Lower lobe of right lung (tissue), 2 donors: ENCODE measurements around the gene SYDE2. TPM values are rescaled to one million over a fixed set of nuclear protein-coding genes. Genes with fewer than 3 reads are reported as not detected.

Experiments
- ATAC-seq, 2 donors: fragments of 200-7000 bp; cut with Tn5 transposase; one replicate each; pipeline ENCODE4 v1.9.1; 2020 to 2022; ENCODE audit warnings: mild to moderate bottlenecking in 2 of 2, moderate library complexity in 2 of 2
- DNase-seq: peaks from one replicate; pipeline ENCODE4 v3.0.0-alpha.2; 2020
- H3K27ac ChIP-seq: fragments of 200-600 bp; one replicate; pipeline ENCODE4 v1.8.0; 2022
- H3K27me3 ChIP-seq: fragments of 200-600 bp; one replicate; pipeline ENCODE4 v1.8.0; 2022; ENCODE audit warnings: low read depth
- H3K36me3 ChIP-seq: fragments of 200-600 bp; one replicate; pipeline ENCODE4 v1.8.0; 2022; ENCODE audit warnings: mild to moderate bottlenecking
- H3K4me1 ChIP-seq: fragments of 200-600 bp; one replicate; pipeline ENCODE4 v1.8.0; 2022
- H3K4me3 ChIP-seq: fragments of 200-600 bp; one replicate; pipeline ENCODE4 v1.8.0; 2022; ENCODE audit warnings: mild to moderate bottlenecking
- H3K9me3 ChIP-seq: fragments of 200-600 bp; one replicate; pipeline ENCODE4 v1.8.0; 2022
- intact Hi-C: fragments of 100-400 bp; cut with DNase I; formaldehyde crosslinking; loops from one replicate; pipeline ENCODE4 v1.11.0; 2022
- total RNA-seq: library from RNA; stranded (reverse); fragmentation: NEBNext Ultra II Directional; extraction: Animal tissue kit (Norgen Biotek cat#: 25700); gene quantifications from one replicate; pipeline ENCODE4 v1.2.1, GENCODE V29; 2021
- TF ChIP-seq, protein P1 (sequence below): fragments of 200-600 bp; IDR thresholded peaks from one replicate; pipeline ENCODE4 v1.8.0; 2022; ENCODE audit warnings: antibody characterized with exemption, mild to moderate bottlenecking
- donor health status: DM: no; HTN: yes; CAD: no; lungs with severe emphysema.

The SYDE2 gene
- total RNA-seq, 1 donor from 2014 or later = 21.3 TPM

DNA sequence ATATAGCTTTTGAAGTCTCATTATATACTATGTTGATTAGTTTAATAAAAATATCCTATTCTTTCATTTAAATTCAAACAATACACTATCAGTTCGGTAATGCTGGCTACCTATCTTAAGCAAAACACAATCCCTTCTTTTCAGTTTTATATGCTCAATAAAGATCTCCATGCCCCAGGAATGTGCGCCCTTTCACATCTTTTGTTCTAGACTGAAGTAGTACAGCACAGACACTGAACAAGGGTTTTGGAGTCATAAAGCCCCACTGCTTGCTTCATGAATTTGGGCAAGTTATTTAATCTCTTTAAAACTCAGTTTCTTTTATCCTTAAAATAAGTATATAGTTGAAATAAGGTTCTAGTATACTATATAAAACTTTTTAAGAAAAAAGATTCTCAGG, 22.4 kb downstream of the SYDE2 start:
- Histone ChIP-seq H3K9me3 (no peaks in the 10 kb centered on the region), H3K27ac (no peak overlapping the region), H3K4me3 (no peak overlapping the region), H3K27me3 (no peaks in the 10 kb centered on the region), H3K4me1 (peaks cover 3% of the 10 kb centered on the region), H3K36me3 (peaks cover 4% of the 10 kb centered on the region)
- TF ChIP-seq, protein P1, sequence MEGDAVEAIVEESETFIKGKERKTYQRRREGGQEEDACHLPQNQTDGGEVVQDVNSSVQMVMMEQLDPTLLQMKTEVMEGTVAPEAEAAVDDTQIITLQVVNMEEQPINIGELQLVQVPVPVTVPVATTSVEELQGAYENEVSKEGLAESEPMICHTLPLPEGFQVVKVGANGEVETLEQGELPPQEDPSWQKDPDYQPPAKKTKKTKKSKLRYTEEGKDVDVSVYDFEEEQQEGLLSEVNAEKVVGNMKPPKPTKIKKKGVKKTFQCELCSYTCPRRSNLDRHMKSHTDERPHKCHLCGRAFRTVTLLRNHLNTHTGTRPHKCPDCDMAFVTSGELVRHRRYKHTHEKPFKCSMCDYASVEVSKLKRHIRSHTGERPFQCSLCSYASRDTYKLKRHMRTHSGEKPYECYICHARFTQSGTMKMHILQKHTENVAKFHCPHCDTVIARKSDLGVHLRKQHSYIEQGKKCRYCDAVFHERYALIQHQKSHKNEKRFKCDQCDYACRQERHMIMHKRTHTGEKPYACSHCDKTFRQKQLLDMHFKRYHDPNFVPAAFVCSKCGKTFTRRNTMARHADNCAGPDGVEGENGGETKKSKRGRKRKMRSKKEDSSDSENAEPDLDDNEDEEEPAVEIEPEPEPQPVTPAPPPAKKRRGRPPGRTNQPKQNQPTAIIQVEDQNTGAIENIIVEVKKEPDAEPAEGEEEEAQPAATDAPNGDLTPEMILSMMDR = no peak
- ATAC-seq (no peak), DNase-seq (no peak)
- intact Hi-C loops = no loop called here

DNA sequence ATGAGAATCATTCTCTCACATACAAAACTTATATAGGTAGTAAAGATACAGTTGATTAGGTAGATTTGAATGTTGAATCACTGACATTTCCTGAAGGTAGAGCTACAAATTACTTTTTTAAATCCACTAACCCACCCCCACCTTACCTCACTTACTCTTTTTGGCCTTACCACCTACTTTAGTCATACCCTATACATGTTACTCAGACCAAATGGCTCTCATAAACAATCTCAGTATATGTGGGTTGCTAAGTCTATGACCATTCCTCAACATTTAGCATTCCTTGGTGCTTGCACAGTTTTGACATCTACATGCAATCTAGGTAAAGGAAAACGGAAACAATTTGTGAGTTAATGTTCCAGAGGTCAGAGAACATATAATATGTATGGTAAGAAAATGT, 26.3 kb downstream of the SYDE2 start:
- no peaks in the 10 kb centered on the region for H3K27me3 ChIP-seq
- no peak overlapping the region for H3K4me3 ChIP-seq
- TF ChIP-seq, protein P1 = no peak
- ATAC-seq (no peak), DNase-seq (no peak)
- H3K9me3 ChIP-seq = no peaks in the 10 kb centered on the region
- no peaks in the 10 kb centered on the region for H3K4me1 ChIP-seq
- peaks cover 4% of the 10 kb centered on the region for H3K36me3 ChIP-seq
- intact Hi-C loops = no loop called here
- H3K27ac ChIP-seq = no peak overlapping the region

DNA sequence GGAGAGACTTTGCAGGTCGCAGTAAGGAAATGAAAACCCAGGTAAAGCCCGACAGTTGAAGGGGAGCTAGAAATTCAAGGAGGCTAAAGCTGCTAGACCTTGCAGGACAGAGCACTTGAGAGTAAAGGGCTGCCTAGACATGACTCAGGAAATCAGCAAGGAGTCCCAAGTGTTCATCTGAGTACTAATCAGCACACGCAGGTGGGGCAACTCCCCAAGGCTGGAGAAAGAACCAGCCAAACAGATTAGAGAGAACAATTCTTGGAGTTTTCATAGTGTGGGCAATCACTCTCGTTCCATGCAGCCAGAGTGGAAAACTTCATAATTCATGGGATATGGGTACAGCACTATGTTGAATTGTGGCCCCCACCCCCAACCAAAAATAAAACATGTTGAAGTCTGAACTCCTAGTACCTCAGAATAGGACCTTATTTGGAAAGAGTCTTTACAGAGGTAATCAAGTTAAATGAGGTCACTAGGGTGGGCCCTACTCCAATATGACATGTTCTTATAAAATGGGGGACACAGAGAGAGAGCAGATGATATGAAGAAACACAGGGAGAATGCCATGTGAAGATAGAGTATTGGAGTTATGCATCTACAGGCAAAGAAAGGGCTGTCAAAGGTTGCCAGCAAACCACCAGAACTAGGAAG, 28.0 kb downstream of the SYDE2 start:
- Histone ChIP-seq H3K9me3 (no peaks in the 10 kb centered on the region), H3K27me3 (no peaks in the 10 kb centered on the region), H3K36me3 (peaks cover 4% of the 10 kb centered on the region), H3K4me1 (no peaks in the 10 kb centered on the region), H3K4me3 (no peak overlapping the region), H3K27ac (no peak overlapping the region)
- DNase-seq (no peak), ATAC-seq (peak; percentile 94 to 95)
- intact Hi-C loops = no loop called here
- TF ChIP-seq, protein P1 = no peak

DNA sequence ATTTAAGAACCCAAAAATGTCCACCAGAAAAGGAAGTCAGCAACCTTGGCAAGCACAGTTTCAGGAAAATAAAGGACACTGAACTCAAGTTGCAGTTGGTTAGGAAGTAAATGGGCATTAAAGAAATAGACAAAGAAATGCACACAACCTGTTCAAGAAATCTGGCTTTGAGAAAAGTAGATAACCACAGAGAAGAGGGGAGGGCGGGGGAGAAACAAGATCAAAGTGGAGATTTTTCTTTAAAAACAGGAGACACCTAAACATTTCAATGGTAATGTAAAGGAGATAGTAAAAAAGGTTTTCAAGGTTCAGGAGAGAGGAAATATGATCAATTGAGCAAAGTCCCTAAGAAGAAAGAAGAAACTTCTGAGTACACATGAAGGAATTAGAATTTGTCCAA, 29.1 kb downstream of the SYDE2 start:
- ATAC-seq = no peak
- H3K4me1 ChIP-seq = no peaks in the 10 kb centered on the region
- H3K9me3 ChIP-seq = no peaks in the 10 kb centered on the region
- no peak overlapping the region for H3K4me3 ChIP-seq
- DNase-seq = no peak
- peaks cover 3% of the 10 kb centered on the region for H3K36me3 ChIP-seq
- no peak overlapping the region for H3K27ac ChIP-seq
- intact Hi-C loops = no loop called here
- no peaks in the 10 kb centered on the region for H3K27me3 ChIP-seq
- TF ChIP-seq, protein P1 = no peak

DNA sequence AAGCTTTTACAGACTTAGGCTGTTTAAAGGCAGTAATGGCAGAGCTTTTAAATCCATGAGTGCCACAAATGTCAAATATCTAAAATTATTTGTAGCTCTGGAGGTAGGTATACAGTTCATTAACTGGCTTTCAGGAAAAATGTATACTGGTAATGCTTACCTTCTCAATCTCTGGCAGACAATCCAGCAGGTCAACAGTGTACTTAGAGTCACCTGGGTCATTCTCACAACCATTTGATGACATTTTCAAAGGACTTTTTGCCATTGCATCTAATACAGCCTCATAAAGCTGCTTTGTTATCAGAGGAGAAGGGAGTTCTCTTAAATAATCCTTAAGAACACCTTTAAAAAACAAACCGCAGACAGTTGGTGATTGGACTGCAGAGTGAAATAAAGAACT, 31.9 kb downstream of the SYDE2 start:
- peaks cover 7% of the 10 kb centered on the region for H3K36me3 ChIP-seq
- H3K9me3 ChIP-seq = no peaks in the 10 kb centered on the region
- TF ChIP-seq, protein P1 = no peak
- intact Hi-C loops = no loop called here
- DNase-seq (no peak), ATAC-seq (no peak)
- no peak overlapping the region for H3K4me3 ChIP-seq
- no peaks in the 10 kb centered on the region for H3K4me1 ChIP-seq
- no peaks in the 10 kb centered on the region for H3K27me3 ChIP-seq
- no peak overlapping the region for H3K27ac ChIP-seq
